HCT116 (cell line): ENCODE measurements around the gene COLEC11.

ENCODE experiments used
- CTCF ChIP-seq, 3 experiments: fragments of 200-600 bp in 1 of 3; sonication (generic) in 1 of 3; IDR thresholded peaks in 2 of 3; conservative IDR thresholded peaks in 1 of 3; 2 replicates each; pipeline ENCODE4 v1.5.1; 2012 to 2017; ENCODE audit warnings: low read depth in 2 of 3, low read length in 2 of 3, antibody characterized with exemption in 1 of 3, borderline replicate concordance in 1 of 3, control low read depth in 1 of 3, mild to moderate bottlenecking in 1 of 3, mixed read lengths in 1 of 3, mixed run types in 1 of 3, moderate library complexity in 1 of 3; ENCODE audit not compliant: insufficient read depth in 1 of 3
- POLR2A ChIP-seq: IDR thresholded peaks from 2 replicates; pipeline ENCODE4 v1.7.0; 2011; ENCODE audit warnings: borderline replicate concordance; ENCODE audit not compliant: insufficient read depth, insufficient read length; ENCODE audit errors: extremely low read depth
- POLR2AphosphoS5 ChIP-seq: IDR thresholded peaks from 2 replicates; pipeline ENCODE4 v1.6.1; 2011; ENCODE audit warnings: mild to moderate bottlenecking, low read depth, low read length, moderate library complexity
- ZFX ChIP-seq: fragments of 450-650 bp; IDR thresholded peaks from 2 replicates; pipeline ENCODE4 v1.6.1; 2017
- ZNF274 ChIP-seq: fragments of 200-500 bp; sonication (Bioruptor generic); IDR thresholded peaks from 2 replicates; pipeline ENCODE4 v1.6.1; 2014; ENCODE audit warnings: mild to moderate bottlenecking, low read depth, low read length, inconsistent platforms
- TF ChIP-seq, protein P1 (sequence below): IDR thresholded peaks from 2 replicates; pipeline ENCODE4 v1.6.1; 2012; ENCODE audit warnings: low read depth

DNA sequence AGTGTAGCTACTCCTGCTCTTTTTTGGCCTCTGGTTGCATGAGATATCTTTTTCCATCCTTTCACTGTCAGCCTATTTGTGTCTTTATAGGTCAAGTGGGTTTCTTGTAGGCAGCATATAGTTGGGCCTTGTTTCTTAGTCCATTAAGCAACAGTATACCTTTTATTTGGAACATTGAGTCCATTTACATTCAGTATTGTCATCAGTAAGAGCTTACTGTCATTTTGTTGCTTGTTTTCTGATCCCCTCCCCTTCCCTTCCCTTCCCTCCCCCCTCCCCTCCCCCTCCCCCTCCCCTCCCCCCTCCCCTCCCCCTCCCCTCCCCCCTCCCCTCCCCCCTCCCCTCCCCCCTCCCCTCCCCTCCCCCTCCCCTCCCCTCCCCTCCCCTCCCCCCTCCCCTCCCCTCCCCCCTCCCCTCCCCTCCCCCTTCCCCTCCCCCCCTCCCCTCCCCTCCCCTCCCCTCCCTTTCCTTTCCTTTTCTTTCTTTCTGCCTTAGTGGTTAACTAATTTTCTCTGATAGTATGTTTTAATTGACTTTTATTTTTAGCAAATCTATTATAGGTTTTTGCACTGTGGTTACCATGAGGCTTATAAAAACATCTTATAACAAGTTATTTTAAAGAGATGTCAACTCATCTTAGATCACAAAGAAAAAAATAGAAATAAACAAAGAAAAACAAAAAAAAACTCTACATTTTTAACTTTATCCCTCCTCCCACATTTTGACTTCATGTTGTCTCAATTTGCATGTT lies 95.3 kb downstream of the COLEC11 start:
- TF ChIP-seq CTCF (IDR thresholded peaks at IDR 0.05 in 2 of 3, conservative IDR thresholded peaks at IDR 0.05 in 1 of 3; ENCODE audit: borderline replicate concordance in 1 of 3, insufficient read depth in 1 of 3, low read depth in 2 of 3, low read length in 2 of 3) = no peak
- TF ChIP-seq POLR2AphosphoS5 = no peak
- TF ChIP-seq, protein P1, sequence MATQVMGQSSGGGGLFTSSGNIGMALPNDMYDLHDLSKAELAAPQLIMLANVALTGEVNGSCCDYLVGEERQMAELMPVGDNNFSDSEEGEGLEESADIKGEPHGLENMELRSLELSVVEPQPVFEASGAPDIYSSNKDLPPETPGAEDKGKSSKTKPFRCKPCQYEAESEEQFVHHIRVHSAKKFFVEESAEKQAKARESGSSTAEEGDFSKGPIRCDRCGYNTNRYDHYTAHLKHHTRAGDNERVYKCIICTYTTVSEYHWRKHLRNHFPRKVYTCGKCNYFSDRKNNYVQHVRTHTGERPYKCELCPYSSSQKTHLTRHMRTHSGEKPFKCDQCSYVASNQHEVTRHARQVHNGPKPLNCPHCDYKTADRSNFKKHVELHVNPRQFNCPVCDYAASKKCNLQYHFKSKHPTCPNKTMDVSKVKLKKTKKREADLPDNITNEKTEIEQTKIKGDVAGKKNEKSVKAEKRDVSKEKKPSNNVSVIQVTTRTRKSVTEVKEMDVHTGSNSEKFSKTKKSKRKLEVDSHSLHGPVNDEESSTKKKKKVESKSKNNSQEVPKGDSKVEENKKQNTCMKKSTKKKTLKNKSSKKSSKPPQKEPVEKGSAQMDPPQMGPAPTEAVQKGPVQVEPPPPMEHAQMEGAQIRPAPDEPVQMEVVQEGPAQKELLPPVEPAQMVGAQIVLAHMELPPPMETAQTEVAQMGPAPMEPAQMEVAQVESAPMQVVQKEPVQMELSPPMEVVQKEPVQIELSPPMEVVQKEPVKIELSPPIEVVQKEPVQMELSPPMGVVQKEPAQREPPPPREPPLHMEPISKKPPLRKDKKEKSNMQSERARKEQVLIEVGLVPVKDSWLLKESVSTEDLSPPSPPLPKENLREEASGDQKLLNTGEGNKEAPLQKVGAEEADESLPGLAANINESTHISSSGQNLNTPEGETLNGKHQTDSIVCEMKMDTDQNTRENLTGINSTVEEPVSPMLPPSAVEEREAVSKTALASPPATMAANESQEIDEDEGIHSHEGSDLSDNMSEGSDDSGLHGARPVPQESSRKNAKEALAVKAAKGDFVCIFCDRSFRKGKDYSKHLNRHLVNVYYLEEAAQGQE = no peak
- no peak for TF ChIP-seq POLR2A
- no peak for TF ChIP-seq ZNF274
- TF ChIP-seq ZFX = no peak
